ENCODE measurements around the gene MACROH2A2.
"Not testable (repeated sequence)": the region's sequence is repeated elsewhere in the genome, so short reads cannot be mapped to it uniquely, and the experiment has no call there.

Gene MACROH2A2

GRCh38 chr10:70066190-70066589 lies 13.5 kb downstream of the MACROH2A2 start:
- in situ Hi-C loops (cut with HindIII; ENCODE audit: low sequenced_read_pairs), result loop anchor here (5.0 kb wide), 1 partner anchor 274 kb away; no protein-coding TSS in a partner anchor

- in situ Hi-C loops (cut with HindIII; ENCODE audit: low sequenced_read_pairs), result loop anchor here (5.0 kb wide), 1 partner anchor 275 kb away; no protein-coding TSS in a partner anchor
Observed at GRCh38 chr10:70067586-70067985, 14.9 kb downstream of the MACROH2A2 start.

- in situ Hi-C loops (cut with HindIII; ENCODE audit: low sequenced_read_pairs), result loop anchor here (5.0 kb wide), 1 partner anchor 277 kb away; no protein-coding TSS in a partner anchor
Observed at GRCh38 chr10:70068925-70069324, 16.3 kb downstream of the MACROH2A2 start.

GRCh38 chr10:70069346-70069745 lies 16.7 kb downstream of the MACROH2A2 start:
- in situ Hi-C loops (cut with HindIII; ENCODE audit: low sequenced_read_pairs), result loop anchor here (5.0 kb wide), 1 partner anchor 277 kb away; no protein-coding TSS in a partner anchor

GRCh38 chr10:70070834-70071233 lies 18.2 kb downstream of the MACROH2A2 start:
- in situ Hi-C loops (cut with HindIII; ENCODE audit: low sequenced_read_pairs), result no loop called here

GRCh38 chr10:70074165-70074564 lies 21.5 kb downstream of the MACROH2A2 start:
- in situ Hi-C loops (cut with HindIII; ENCODE audit: low sequenced_read_pairs), result no loop called here

GRCh38 chr10:70074971-70075370 lies 22.3 kb downstream of the MACROH2A2 start:
- in situ Hi-C loops (cut with HindIII; ENCODE audit: low sequenced_read_pairs), result no loop called here

- in situ Hi-C loops (cut with HindIII; ENCODE audit: low sequenced_read_pairs), result no loop called here
Observed at GRCh38 chr10:70078329-70078728, 25.7 kb downstream of the MACROH2A2 start.

GRCh38 chr10:70078937-70079336 lies 26.3 kb downstream of the MACROH2A2 start:
- in situ Hi-C loops (cut with HindIII; ENCODE audit: low sequenced_read_pairs), result no loop called here

- in situ Hi-C loops (cut with HindIII; ENCODE audit: low sequenced_read_pairs), result not testable (repeated sequence)
Observed at GRCh38 chr10:70080789-70081188, 28.1 kb downstream of the MACROH2A2 start.

GRCh38 chr10:70084189-70084588 lies 31.5 kb downstream of the MACROH2A2 start:
- in situ Hi-C loops (cut with HindIII; ENCODE audit: low sequenced_read_pairs), result no loop called here

- in situ Hi-C loops (cut with HindIII; ENCODE audit: low sequenced_read_pairs), result no loop called here
Observed at GRCh38 chr10:70085975-70086613, 33.4 kb downstream of the MACROH2A2 start.

GRCh38 chr10:70087616-70088307 lies 35.1 kb downstream of the MACROH2A2 start:
- in situ Hi-C loops (cut with HindIII; ENCODE audit: low sequenced_read_pairs), result no loop called here

- in situ Hi-C loops (cut with HindIII; ENCODE audit: low sequenced_read_pairs), result no loop called here
Observed at GRCh38 chr10:70088308-70088698, 35.7 kb downstream of the MACROH2A2 start.

- in situ Hi-C loops (cut with HindIII; ENCODE audit: low sequenced_read_pairs), result no loop called here
Observed at GRCh38 chr10:70090013-70090412, 37.4 kb downstream of the MACROH2A2 start.

GRCh38 chr10:70090951-70091350 lies 38.3 kb downstream of the MACROH2A2 start:
- in situ Hi-C loops (cut with HindIII; ENCODE audit: low sequenced_read_pairs), result no loop called here

GRCh38 chr10:70092389-70092718 lies 39.7 kb downstream of the MACROH2A2 start:
- in situ Hi-C loops (cut with HindIII; ENCODE audit: low sequenced_read_pairs), result no loop called here

- in situ Hi-C loops (cut with HindIII; ENCODE audit: low sequenced_read_pairs), result no loop called here
Observed at GRCh38 chr10:70093335-70093944, 40.8 kb downstream of the MACROH2A2 start.

GRCh38 chr10:70094250-70094649 lies 41.6 kb downstream of the MACROH2A2 start:
- in situ Hi-C loops (cut with HindIII; ENCODE audit: low sequenced_read_pairs), result no loop called here

GRCh38 chr10:70096016-70096704 lies 43.5 kb downstream of the MACROH2A2 start:
- in situ Hi-C loops (cut with HindIII; ENCODE audit: low sequenced_read_pairs), result no loop called here

- in situ Hi-C loops (cut with HindIII; ENCODE audit: low sequenced_read_pairs), result no loop called here
Observed at GRCh38 chr10:70096705-70097420, 44.2 kb downstream of the MACROH2A2 start.
